ENCODE data around the gene CP.

GRCh38 chr3:149186219-149186618, 35.4 kb downstream of the CP start:
- TF ChIP-seq PLSCR1 (CRISPR knock-in tag; IDR thresholded peaks at IDR 0.05; ENCODE audit: borderline replicate concordance) (no peak), ZZZ3 (CRISPR knock-in tag; IDR thresholded peaks at IDR 0.05; ENCODE audit: borderline replicate concordance) (no peak), REST (IDR thresholded peaks at IDR 0.05; ENCODE audit: borderline replicate concordance in 1 of 2, low read depth in 1 of 2, low read length in 2 of 2) (no peak), KLF16 (CRISPR knock-in tag; IDR thresholded peaks at IDR 0.05) (no peak), HMG20B (CRISPR knock-in tag; conservative IDR thresholded peaks at IDR 0.05) (no peak), CTCF (CRISPR knock-in tag; IDR thresholded peaks at IDR 0.05) (no peak), POLR2A (IDR thresholded peaks at IDR 0.05; ENCODE audit: insufficient read depth in 1 of 2, low read depth in 2 of 2, low read length in 2 of 2) (no peak), MXI1 (IDR thresholded peaks at IDR 0.05; ENCODE audit: borderline replicate concordance, low read depth, low read length) (no peak), YY1 (IDR thresholded peaks at IDR 0.05; ENCODE audit: insufficient read depth, insufficient replicate concordance, low read depth, low read length) (no peak), U2AF2 (IDR thresholded peaks at IDR 0.05; ENCODE audit: low read depth, low read length) (no peak), ZNF766 (CRISPR knock-in tag; IDR thresholded peaks at IDR 0.05; ENCODE audit: borderline replicate concordance) (no peak), ETV6 (CRISPR knock-in tag; conservative IDR thresholded peaks at IDR 0.05) (no peak), ZNF660 (CRISPR knock-in tag; IDR thresholded peaks at IDR 0.05; ENCODE audit: borderline replicate concordance, low read depth) (no peak), RAD21 (CRISPR knock-in tag; IDR thresholded peaks at IDR 0.05) (no peak)

All from HepG2 (cell line).